Measurements from ENCODE around the gene METTL24. TPM values are rescaled to one million over a fixed set of nuclear protein-coding genes. Genes with fewer than 3 reads are reported as not detected.

Gene METTL24
- total and polyA plus RNA-seq, 2 of the 8 experiments (the other 6 are each of a cell fraction or from before 2014, with no cell fraction given), result 0.30 to 0.39 TPM

GRCh38 chr6:110389689-110390382 is 31.7 kb upstream of the METTL24 start:
- 91% methylated on average over 4 of the region's 4 CpGs; no CpG with 5 or more reads in 1 of the 2 experiments for WGBS, 2 experiments (ENCODE audit: extremely low coverage in 1 of 2, insufficient coverage in 1 of 2, insufficient read length in 1 of 2, insufficient replicate concordance in 2 of 2, low coverage in 1 of 2, low lambda C conversion rate in 2 of 2, missing lambda C conversion rate in 1 of 2)
- ChIA-PET POLR2A (ENCODE audit: partially characterized antibody) (no interaction called here), CTCF (ENCODE audit: partially characterized antibody) (interaction anchor here (0.6 to 6.9 kb wide), 34 partner anchors 9 to 685 kb away, joined by 3 to 74 read pairs (median 6); partner anchors contain the start of genes CDC40 and WASF1)
- DNase-seq (ENCODE audit: low read depth in 1 of 2, low spot score in 2 of 2) (no peak), FAIRE-seq (no peak)
- H3K23me2 ChIP-seq (ENCODE audit: low read depth, low read length), result no peaks in the 10 kb centered on the region
- no peak overlapping the region for H2BK20ac ChIP-seq (ENCODE audit: low read length)
- H2AK5ac ChIP-seq (ENCODE audit: low read depth, low read length), result no peak overlapping the region
- no peaks in the 10 kb centered on the region for H3K79me1 ChIP-seq (ENCODE audit: low read depth, low read length)
- no peak overlapping the region; a peak in 1 of 7 replicates for H3K9ac ChIP-seq (replicated peaks in 1 of 4; ENCODE audit: extremely low read depth in 1 of 4, low read depth in 3 of 4, low read length in 3 of 4)
- no peak overlapping the region for H2BK120ac ChIP-seq (replicated peaks; ENCODE audit: low read depth, low read length)
- no peak overlapping the region for H2AFZ ChIP-seq (ENCODE audit: low read length)
- H2BK5ac ChIP-seq (ENCODE audit: low read depth, low read length), result no peak overlapping the region
- no peak overlapping the region for H3K4me3 ChIP-seq (ENCODE audit: extremely low read depth in 1 of 4, insufficient read depth in 2 of 4, low read depth in 3 of 4, low read length in 4 of 4)
- H3K27ac ChIP-seq (ENCODE audit: low read depth, low read length), result no peak overlapping the region
- no peak overlapping the region for H3K4ac ChIP-seq (replicated peaks; ENCODE audit: insufficient read length, low read depth, low read length)
- H3K36me3 ChIP-seq (ENCODE audit: control insufficient read depth in 2 of 4, insufficient read depth in 4 of 4, low read length in 3 of 4), result no peaks in the 10 kb centered on the region
- H3K4me1 ChIP-seq (replicated peaks in 1 of 4; ENCODE audit: control insufficient read depth in 3 of 4, insufficient read depth in 4 of 4, low read length in 3 of 4), result peaks cover 0 to 1% (median 0%) of the 10 kb centered on the region in 4 experiments; a peak in 1 of 7 replicates
- no peak overlapping the region for H4K91ac ChIP-seq (replicated peaks; ENCODE audit: insufficient read length, low read length)
- H2BK15ac ChIP-seq (ENCODE audit: low read length), result no peak overlapping the region
- H3K27me3 ChIP-seq (replicated peaks in 1 of 4; ENCODE audit: control insufficient read depth in 3 of 4, extremely low read depth in 1 of 4, insufficient read depth in 3 of 4, low read length in 3 of 4), result no peaks in the 10 kb centered on the region
- H3K18ac ChIP-seq (ENCODE audit: extremely low read depth, low read length), result no peak overlapping the region
- H4K8ac ChIP-seq (ENCODE audit: extremely low read depth, insufficient read depth, low read length), result no peak overlapping the region
- H3K14ac ChIP-seq (ENCODE audit: insufficient read length), result no peak overlapping the region
- no peak overlapping the region for H2BK12ac ChIP-seq (ENCODE audit: low read depth, low read length)
- no peaks in the 10 kb centered on the region for H3K79me2 ChIP-seq (ENCODE audit: control insufficient read depth in 1 of 2, insufficient read depth in 2 of 2, low read length in 2 of 2)
- H4K20me1 ChIP-seq (replicated peaks in 1 of 2; ENCODE audit: control insufficient read depth in 1 of 2, insufficient read depth in 2 of 2, low read length in 2 of 2), result no peaks in the 10 kb centered on the region
- no peak overlapping the region for H3K56ac ChIP-seq (replicated peaks; ENCODE audit: insufficient read length, low read depth, low read length)
- H4K5ac ChIP-seq (ENCODE audit: insufficient read length, low read depth, low read length), result no peak overlapping the region
- no peaks in the 10 kb centered on the region for H3K9me3 ChIP-seq (ENCODE audit: insufficient read depth in 2 of 2, low read depth in 1 of 2, low read length in 1 of 2)
- H3K23ac ChIP-seq (ENCODE audit: insufficient read length), result no peak overlapping the region
- no peak overlapping the region for H3K4me2 ChIP-seq (ENCODE audit: insufficient read depth in 1 of 2, low read depth in 2 of 2, low read length in 2 of 2)
- TF ChIP-seq BRCA1 (IDR thresholded peaks at IDR 0.05; ENCODE audit: low read depth, low read length) (no peak), RNF2 (IDR thresholded peaks at IDR 0.05; ENCODE audit: borderline replicate concordance, low read depth, low read length, missing control alignments, poor library complexity, severe bottlenecking) (no peak), MAFK (IDR thresholded peaks at IDR 0.05; ENCODE audit: low read depth, low read length) (no peak), SIX5 (IDR thresholded peaks at IDR 0.05; ENCODE audit: low read depth, low read length) (no peak), RFX5 (IDR thresholded peaks at IDR 0.05; ENCODE audit: borderline replicate concordance, low read depth, low read length) (no peak), CEBPB (IDR thresholded peaks at IDR 0.05; ENCODE audit: low read depth, low read length) (no peak), FOSL1 (IDR thresholded peaks at IDR 0.05; ENCODE audit: insufficient read depth, low read depth, low read length) (no peak), SP2 (IDR thresholded peaks at IDR 0.05; ENCODE audit: low read length) (no peak), RAD21 (IDR thresholded peaks at IDR 0.05 in 1 of 2, conservative IDR thresholded peaks at IDR 0.05 in 1 of 2; ENCODE audit: low read depth in 2 of 2, low read length in 2 of 2) (no peak), SRF (IDR thresholded peaks at IDR 0.05; ENCODE audit: low read depth, low read length) (no peak), TCF12 (IDR thresholded peaks at IDR 0.05; ENCODE audit: low read depth, low read length) (no peak), GABPA (IDR thresholded peaks at IDR 0.05; ENCODE audit: borderline replicate concordance, insufficient read depth, low read length) (no peak), EZH2 (IDR thresholded peaks at IDR 0.05; ENCODE audit: low read depth, low read length, severe bottlenecking) (no peak)
